ENCODE results near the gene METTL14. TPM values are rescaled to one million over a fixed set of nuclear protein-coding genes. Genes with fewer than 3 reads are reported as not detected.
"Not testable (repeated sequence)": the region's sequence is repeated elsewhere in the genome, so short reads cannot be mapped to it uniquely, and the experiment has no call there.

Gene METTL14
- total RNA-seq (10 to 100 TPM in 3 of 5 donors, 1 to 10 TPM in 2; 1.8 to 71.4 (median 12.5) TPM), polyA plus RNA-seq (10 to 100 TPM in 1 of 3 donors, 1 to 10 TPM in 2; 6.8 to 11.2 (median 7.9) TPM)
- long read RNA-seq, donor 1, full-length matches to known transcripts: 3 of 10 reads
- long read RNA-seq, donor 1, partial matches to known transcripts: 0 of 10 reads
- long read RNA-seq, donor 1, other reads (novel, unspliced or antisense): 7 of 10 reads
- long read RNA-seq, donor 2, full-length matches to known transcripts: 4 of 54 reads
- long read RNA-seq, donor 2, partial matches to known transcripts: 50 of 54 reads
- long read RNA-seq, donor 2, other reads (novel, unspliced or antisense): 0 of 54 reads
- long read RNA-seq, donor 3, full-length matches to known transcripts: 4 of 4 reads
- long read RNA-seq, donor 3, partial matches to known transcripts: 0 of 4 reads
- long read RNA-seq, donor 3, other reads (novel, unspliced or antisense): 0 of 4 reads
- long read RNA-seq, donor 4: 0 reads
- long read RNA-seq, donor 5, full-length matches to known transcripts: 3 of 13 reads
- long read RNA-seq, donor 5, partial matches to known transcripts: 0 of 13 reads
- long read RNA-seq, donor 5, other reads (novel, unspliced or antisense): 10 of 13 reads
- long read RNA-seq, donor 6, full-length matches to known transcripts: 10 of 46 reads
- long read RNA-seq, donor 6, partial matches to known transcripts: 36 of 46 reads
- long read RNA-seq, donor 6, other reads (novel, unspliced or antisense): 0 of 46 reads
- long read RNA-seq, donor 7, full-length matches to known transcripts: 5 of 5 reads
- long read RNA-seq, donor 7, partial matches to known transcripts: 0 of 5 reads
- long read RNA-seq, donor 7, other reads (novel, unspliced or antisense): 0 of 5 reads
- long read RNA-seq, donor 8, full-length matches to known transcripts: 5 of 5 reads
- long read RNA-seq, donor 8, partial matches to known transcripts: 0 of 5 reads
- long read RNA-seq, donor 8, other reads (novel, unspliced or antisense): 0 of 5 reads
- long read RNA-seq, donor 9, full-length matches to known transcripts: 1 of 39 reads
- long read RNA-seq, donor 9, partial matches to known transcripts: 38 of 39 reads
- long read RNA-seq, donor 9, other reads (novel, unspliced or antisense): 0 of 39 reads
- long read RNA-seq, donor 10, full-length matches to known transcripts: 3 of 15 reads
- long read RNA-seq, donor 10, partial matches to known transcripts: 12 of 15 reads
- long read RNA-seq, donor 10, other reads (novel, unspliced or antisense): 0 of 15 reads

GRCh38 chr4:118684873-118685811 is at the start of gene METTL14:
Gene METTL14 (plus strand): TSS chr4:118685392. CDS start chr4:118685535, 143 bp downstream.
- 4 to 5% (median 4%) methylated on average over 42 of the region's 42 CpGs for WGBS, 5 donors

DNA sequence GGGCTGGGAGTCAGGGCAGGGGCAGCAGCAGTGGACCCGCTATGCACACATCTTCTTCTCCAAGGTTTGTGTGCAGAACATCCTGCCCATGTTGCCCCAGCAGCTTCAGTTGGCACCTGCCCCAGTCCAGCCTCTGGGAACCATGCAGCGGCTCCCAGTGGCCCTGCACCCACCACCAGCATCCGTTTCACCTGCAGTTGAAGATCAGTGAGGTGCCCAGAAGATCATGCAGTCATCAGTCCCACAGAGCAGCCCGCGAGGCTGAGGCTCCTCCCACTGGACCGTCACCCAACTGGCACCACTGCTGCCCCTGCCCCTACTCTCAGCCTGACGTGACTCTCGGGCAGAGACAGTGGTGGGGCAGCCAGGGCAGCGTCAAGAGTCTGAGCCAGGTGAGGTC is 49.1 kb upstream of the METTL14 start:
- 77 to 100% (median 90%) methylated on average over 3 to 8 of the region's 9 CpGs for WGBS, 5 donors
- peaks cover 5 to 40% (median 31%) of the 10 kb centered on the region in 4 donors for H3K36me3 ChIP-seq
- H3K4me3 ChIP-seq; H3K9me3 ChIP-seq; H3K27me3 ChIP-seq; DNase-seq; H3K27ac ChIP-seq; intact Hi-C loops (cut with DNase I; ENCODE audit: low total_unique reads); H3K4me1 ChIP-seq: not testable (repeated sequence)

More at GRCh38 chr4:118684873-118685811, at the start of gene METTL14:
- Histone ChIP-seq H3K9me3 (no peaks in the 10 kb centered on the region), H3K36me3 (peaks cover 7 to 25% (median 24%) of the 10 kb centered on the region in 4 donors), H3K27ac (peak within 1 kb of the TSS; percentile 91 to 95 (median 94)), H3K4me1 (peaks cover 6 to 24% (median 19%) of the 10 kb centered on the region in 4 donors), H3K4me3 (peak within 1 kb of the TSS; percentile 59 to 71 (median 68)), H3K27me3 (no peaks in the 10 kb centered on the region)
- TF ChIP-seq, protein P1, sequence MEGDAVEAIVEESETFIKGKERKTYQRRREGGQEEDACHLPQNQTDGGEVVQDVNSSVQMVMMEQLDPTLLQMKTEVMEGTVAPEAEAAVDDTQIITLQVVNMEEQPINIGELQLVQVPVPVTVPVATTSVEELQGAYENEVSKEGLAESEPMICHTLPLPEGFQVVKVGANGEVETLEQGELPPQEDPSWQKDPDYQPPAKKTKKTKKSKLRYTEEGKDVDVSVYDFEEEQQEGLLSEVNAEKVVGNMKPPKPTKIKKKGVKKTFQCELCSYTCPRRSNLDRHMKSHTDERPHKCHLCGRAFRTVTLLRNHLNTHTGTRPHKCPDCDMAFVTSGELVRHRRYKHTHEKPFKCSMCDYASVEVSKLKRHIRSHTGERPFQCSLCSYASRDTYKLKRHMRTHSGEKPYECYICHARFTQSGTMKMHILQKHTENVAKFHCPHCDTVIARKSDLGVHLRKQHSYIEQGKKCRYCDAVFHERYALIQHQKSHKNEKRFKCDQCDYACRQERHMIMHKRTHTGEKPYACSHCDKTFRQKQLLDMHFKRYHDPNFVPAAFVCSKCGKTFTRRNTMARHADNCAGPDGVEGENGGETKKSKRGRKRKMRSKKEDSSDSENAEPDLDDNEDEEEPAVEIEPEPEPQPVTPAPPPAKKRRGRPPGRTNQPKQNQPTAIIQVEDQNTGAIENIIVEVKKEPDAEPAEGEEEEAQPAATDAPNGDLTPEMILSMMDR (IDR thresholded peaks at IDR 0.05): peak in 1 of 7 experiments; percentile 31
- TF ChIP-seq EP300 (IDR thresholded peaks at IDR 0.05) (no peak), POLR2AphosphoS5 (IDR thresholded peaks at IDR 0.05) (peak; percentile 53 to 70 (median 65)), POLR2A (IDR thresholded peaks at IDR 0.05) (peak in 1 of 4 donors; percentile 54)
- intact Hi-C loops (cut with DNase I; ENCODE audit: low total_unique reads): no loop called here
- peak; percentile 95 to 98 for DNase-seq

DNA sequence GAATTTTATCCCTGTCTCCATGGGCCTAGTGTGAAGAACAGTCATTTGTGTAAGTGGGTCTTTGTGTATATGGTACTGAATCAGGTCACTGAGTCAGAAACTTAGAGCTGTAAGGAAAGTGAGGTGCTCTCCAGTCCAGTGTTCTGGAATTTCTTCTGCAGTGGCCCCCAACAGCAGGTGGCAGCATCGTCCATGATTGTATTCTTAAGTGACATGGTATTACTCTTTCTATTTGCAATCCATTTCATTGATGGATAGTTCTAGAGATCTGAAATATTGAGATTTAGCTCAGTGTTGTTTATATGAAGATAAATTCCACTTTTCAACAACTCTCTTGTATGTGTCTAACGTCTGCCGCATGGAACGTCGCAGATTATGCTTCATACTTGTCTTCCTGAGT is 20.5 kb upstream of the METTL14 start:
- H3K9me3 ChIP-seq; intact Hi-C loops (cut with DNase I; ENCODE audit: low total_unique reads): not testable (repeated sequence)
- WGBS, 5 donors: 45 to 57% (median 51%) methylated on average over 5 of the region's 5 CpGs

GRCh38 chr4:118669220-118669619 is 16.0 kb upstream of the METTL14 start:
- WGBS, 5 donors: 20 to 38% (median 29%) methylated on average over 1 of the region's 1 CpG
- H3K4me3 ChIP-seq; H3K4me1 ChIP-seq; H3K27me3 ChIP-seq; intact Hi-C loops (cut with DNase I; ENCODE audit: low total_unique reads); H3K9me3 ChIP-seq; H3K36me3 ChIP-seq; H3K27ac ChIP-seq: not testable (repeated sequence)
- DNase-seq: peak; percentile 61 to 89

More for the DNA sequence above, 20.5 kb upstream of the METTL14 start:
- H3K36me3 ChIP-seq, H3K27me3 ChIP-seq, H3K4me1 ChIP-seq, H3K27ac ChIP-seq, H3K4me3 ChIP-seq: not testable (repeated sequence)
- peak in 1 of 2 donors; percentile 36 for DNase-seq
- TF ChIP-seq, protein P1 (IDR thresholded peaks at IDR 0.05): peak in 2 of 7 experiments; percentile 11 to 15

DNA sequence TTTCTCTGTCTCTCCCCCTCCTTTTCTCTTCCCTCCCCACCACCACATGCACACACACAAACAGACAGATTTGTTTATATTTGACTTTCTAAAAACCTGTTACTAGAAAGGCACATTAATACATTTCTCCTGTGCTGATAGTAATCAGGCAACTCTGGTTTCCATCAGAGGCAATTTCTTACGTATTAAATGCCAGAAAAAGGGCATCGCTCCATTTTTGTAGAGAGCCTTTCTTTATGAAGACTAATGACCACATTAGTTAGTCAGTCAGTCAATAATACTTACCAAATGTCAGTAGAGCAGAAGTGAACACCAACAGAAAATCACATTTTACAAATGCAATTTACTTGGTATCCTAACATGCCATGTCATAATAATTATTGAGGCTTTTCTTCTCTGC is 14.2 kb upstream of the METTL14 start:
- DNase-seq; H3K4me3 ChIP-seq; H3K27me3 ChIP-seq; H3K9me3 ChIP-seq; intact Hi-C loops (cut with DNase I; ENCODE audit: low total_unique reads); H3K4me1 ChIP-seq; H3K27ac ChIP-seq; H3K36me3 ChIP-seq: not testable (repeated sequence)
- 84 to 96% (median 89%) methylated on average over 2 of the region's 2 CpGs for WGBS, 5 donors

Data from stomach (tissue), 19 donors.